Measurements from ENCODE around the gene FBXO42.
A peak's percentile ranks its signal among the peaks of the same experiment; 100 is the strongest.

FBXO42 gene

GRCh38 chr1:16351994-16352841, at the start of gene FBXO42:
TSS of gene FBXO42 (minus strand) at chr1:16352480. CDS start at chr1:16315418, 37,062 bp downstream.
- DNase-seq (ENCODE audit: low read depth in 3 of 3, low spot score in 1 of 3) = peak; percentile 75 to 87 (median 85)

- DNase-seq (ENCODE audit: low read depth in 3 of 3, low spot score in 1 of 3) = no peak
Observed at GRCh38 chr1:16398371-16398953, 46.2 kb upstream of the FBXO42 start.

- DNase-seq (ENCODE audit: low read depth in 3 of 3, low spot score in 1 of 3) = no peak
Observed at GRCh38 chr1:16397120-16397519, 44.8 kb upstream of the FBXO42 start.

- no peak for DNase-seq (ENCODE audit: low read depth in 3 of 3, low spot score in 1 of 3)
Observed at GRCh38 chr1:16396591-16396990, 44.3 kb upstream of the FBXO42 start.

DNA sequence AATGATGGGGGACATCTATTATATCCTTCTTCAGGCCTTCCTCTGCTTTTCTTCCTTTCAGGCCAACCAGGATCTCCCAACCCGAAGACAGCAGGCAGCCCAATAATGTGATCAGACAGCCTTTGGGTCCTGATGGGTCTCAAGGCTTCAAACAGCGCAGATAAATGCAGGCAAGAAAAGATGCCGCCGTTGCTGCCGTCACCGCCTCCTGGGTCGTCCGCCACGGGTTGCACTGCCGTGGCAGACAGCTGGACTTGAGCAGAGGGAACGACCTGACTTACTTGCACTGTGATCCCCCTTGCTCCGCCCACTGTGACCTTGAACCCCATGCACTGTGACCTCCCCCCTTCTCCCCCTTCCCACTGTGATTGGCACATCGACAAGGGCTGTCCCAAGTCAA, 42.7 kb upstream of the FBXO42 start:
- DNase-seq (ENCODE audit: low read depth in 3 of 3, low spot score in 1 of 3) = no peak

- no peak for DNase-seq (ENCODE audit: low read depth in 3 of 3, low spot score in 1 of 3)
Observed at GRCh38 chr1:16393570-16394521, 41.6 kb upstream of the FBXO42 start.

DNA sequence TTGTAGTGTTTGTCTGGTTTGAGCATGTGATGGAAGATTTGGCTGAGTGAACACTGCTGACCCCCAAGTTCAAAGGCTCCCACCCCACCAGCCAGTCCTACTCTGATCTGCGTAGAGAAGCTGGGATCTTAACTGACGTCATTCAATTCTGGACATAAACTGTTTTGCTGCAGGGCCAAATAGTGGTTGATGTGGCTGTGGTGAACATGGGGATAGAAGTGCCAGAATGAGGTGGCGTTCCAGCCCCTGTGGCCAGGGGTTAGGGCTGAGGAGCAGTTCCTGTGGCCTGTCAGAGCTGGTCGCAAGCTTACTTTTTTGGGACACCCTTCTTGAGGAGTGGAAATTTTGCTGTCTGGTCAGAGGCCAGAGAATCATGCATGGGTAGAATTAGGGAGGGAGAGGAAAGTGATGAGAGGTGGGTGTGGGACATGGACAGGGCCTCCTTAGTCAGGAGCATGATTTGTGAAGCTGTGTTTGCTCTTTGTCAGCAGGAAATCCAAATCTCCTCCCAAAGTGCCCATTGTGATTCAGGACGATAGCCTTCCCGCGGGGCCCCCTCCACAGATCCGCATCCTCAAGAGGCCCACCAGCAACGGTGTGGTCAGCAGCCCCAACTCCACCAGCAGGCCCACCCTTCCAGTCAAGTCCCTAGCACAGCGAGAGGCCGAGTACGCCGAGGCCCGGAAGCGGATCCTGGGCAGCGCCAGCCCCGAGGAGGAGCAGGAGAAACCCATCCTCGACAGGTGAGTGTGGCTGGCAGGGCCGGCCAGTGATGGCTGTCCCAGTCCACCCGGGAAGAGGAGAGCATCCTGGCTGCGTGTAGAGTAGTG, 40.7 kb upstream of the FBXO42 start:
- DNase-seq (ENCODE audit: low read depth in 3 of 3, low spot score in 1 of 3) = no peak

GRCh38 chr1:16391411-16391810, 39.1 kb upstream of the FBXO42 start:
- DNase-seq (ENCODE audit: low read depth in 3 of 3, low spot score in 1 of 3) = no peak

DNA sequence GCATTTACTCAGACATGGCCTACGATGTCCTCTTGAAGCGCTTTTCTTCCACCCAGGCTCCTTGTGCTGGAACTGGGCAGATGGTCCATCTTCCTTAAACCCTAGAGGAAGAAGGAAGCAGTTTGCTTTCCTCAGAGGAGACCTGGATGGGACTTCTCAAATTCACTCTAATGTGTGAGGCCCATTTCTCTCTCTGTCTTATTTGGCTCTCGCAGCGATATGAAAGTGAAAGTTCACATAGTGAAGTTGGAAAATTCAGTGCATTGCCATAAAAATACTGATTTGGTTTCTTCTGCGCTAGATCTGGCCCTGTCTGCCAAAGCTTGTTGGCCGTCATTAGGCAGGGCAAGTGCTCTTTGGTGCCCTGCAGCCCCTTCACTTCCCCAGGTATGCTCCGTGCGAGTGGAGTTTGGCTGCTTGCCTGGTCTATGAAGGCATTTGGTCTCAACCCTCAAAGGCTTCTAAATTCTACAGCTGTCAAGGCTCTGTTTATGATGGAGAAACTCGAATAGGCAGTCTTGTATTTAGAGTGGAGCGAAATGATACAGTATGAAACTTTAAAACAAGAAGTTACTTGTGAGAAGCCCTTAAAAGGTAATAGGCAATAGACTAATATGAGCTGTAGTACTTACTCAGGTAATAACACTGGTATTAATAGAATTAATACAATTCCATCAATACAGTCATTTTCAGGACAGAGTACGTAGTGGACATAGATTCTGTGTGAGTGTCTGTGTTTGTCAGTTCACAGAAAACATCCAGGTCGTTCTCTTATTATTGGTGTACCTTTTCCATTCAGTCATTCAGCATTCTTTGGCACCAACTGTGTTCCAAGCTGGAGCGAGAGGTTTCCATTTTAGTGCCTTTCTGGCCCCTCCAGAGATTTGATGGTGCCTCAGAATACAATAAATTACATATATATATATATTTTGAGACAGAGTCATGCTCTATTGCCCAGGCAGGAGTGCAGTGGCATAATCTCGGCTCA, 35.2 kb upstream of the FBXO42 start:
- DNase-seq (ENCODE audit: low read depth in 3 of 3, low spot score in 1 of 3) = no peak

- no peak for DNase-seq (ENCODE audit: low read depth in 3 of 3, low spot score in 1 of 3)
Observed at GRCh38 chr1:16386454-16387113, 34.3 kb upstream of the FBXO42 start.

DNA sequence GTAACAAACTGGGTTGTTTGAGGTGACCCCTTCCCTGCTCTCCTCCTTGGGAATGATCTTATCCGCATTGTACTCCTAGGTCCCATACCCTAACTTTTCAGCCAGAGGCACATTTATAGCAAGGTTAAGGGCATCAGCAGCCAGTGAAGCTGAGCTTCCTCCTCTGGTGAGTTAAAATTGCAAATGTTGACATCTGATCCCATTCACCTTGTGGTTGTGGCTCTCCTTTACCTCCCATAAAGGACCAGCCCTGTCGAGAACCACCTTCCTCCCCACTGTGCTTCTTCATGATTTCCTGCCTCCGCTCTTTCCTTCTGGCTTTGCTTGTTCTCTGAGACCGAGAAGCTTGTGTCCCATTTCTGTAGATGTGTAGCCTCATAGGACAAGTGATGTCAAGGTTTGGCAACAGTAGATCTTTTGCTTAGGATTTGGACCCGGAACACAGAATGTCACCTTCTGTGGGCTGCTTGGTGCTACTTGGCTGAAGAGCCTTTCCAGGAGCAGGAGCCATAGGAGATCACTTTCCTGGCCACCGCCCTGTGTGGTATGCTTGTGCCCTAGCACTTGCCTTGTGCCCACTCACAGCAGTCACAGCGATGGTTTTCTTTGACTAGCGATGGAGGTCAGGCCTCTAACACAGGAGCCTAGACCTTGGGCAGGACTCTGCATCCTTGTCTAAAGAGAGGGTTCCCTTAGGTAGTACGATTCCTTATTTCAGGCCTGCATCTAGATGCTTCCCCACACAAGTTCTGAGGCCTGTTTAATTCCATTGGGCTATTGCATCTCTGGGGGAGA, 33.6 kb upstream of the FBXO42 start:
- no peak for DNase-seq (ENCODE audit: low read depth in 3 of 3, low spot score in 1 of 3)

- DNase-seq (ENCODE audit: low read depth in 3 of 3, low spot score in 1 of 3) = no peak
Observed at GRCh38 chr1:16383888-16384287, 31.6 kb upstream of the FBXO42 start.

DNA sequence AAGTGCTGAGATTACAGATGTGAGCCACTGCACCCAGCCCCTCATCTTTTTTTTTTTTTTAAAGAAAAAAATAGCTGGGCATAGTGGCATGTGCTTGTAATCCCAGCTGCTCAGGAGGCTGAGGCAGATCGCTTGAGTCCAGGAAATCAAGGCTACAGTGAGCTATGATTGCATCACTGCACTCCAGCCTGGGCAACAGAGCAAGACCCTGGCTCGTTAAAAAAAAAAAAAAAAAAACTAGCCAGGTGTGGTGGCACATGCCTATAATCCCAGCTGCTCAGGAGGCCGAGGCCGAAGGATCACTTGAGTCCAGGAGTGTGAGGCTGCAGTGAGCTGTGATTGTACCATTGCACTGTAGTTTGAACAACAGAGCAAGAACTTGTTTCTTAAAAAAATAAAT, 28.6 kb upstream of the FBXO42 start:
- no peak for DNase-seq (ENCODE audit: low read depth in 3 of 3, low spot score in 1 of 3)

DNA sequence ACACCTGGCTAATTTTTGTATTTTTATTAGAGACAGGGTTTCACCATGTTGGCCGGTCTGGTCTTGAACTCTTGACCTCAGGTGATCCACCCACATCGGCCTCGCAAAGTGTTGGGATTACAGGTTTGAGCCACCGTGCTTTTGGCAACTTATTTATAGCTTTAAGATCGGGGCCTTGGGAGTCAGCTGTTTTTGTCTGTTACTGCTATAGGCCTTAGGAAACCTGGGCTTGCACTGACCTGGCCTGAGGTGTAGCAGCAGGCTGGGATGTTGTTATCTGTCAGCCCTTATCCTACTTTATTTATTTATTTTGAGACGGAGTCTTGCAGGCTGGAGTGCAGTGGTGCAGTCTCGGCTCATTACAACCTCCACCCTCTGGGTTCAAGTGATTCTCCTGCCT, 26.2 kb upstream of the FBXO42 start:
- DNase-seq (ENCODE audit: low read depth in 3 of 3, low spot score in 1 of 3) = no peak

GRCh38 chr1:16376971-16377370, 24.7 kb upstream of the FBXO42 start:
- no peak for DNase-seq (ENCODE audit: low read depth in 3 of 3, low spot score in 1 of 3)

DNA sequence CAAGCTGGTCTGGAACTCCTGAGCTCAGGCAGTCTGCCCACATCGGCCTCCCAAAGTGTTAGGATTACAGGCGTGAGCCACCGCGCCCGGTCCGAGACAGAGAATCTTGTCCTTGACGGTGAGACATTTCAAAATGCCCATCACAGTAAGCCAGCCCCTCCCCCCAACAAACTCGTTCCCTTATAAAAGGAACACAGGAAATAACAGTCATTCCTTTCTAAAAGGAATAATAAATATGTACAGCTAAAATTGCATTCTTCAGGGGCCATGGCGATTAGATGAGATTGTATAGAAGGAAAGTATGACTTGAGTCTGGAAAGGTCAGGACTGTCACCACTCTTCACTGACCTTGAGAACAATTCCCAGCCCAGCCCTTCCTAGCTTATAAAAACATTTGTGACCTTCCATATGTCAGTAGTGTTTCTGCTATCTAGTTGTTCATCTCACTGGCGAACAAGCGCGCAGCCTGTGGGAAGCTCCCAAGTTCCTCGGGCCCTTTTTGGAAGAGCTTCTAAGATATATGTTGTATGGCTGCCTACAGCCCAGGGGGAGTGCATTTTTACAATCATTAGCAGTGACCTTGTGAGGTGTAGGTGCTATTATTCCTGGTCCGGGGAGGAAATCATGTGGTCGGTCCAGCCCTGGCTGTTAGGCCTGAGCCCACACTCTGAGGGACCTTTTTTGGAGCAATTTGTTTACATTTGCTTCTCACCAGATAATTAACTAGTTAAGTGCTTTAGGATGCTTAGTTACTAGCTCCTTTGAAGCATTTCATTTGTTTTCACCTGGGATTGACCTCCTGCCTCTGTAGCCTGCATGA, 23.5 kb upstream of the FBXO42 start:
- DNase-seq (ENCODE audit: low read depth in 3 of 3, low spot score in 1 of 3) = no peak

- DNase-seq (ENCODE audit: low read depth in 3 of 3, low spot score in 1 of 3) = no peak
Observed at GRCh38 chr1:16374266-16374665, 22.0 kb upstream of the FBXO42 start.
